Measurements from ENCODE around the gene DNLZ.

The DNLZ gene

GRCh38 chr9:136374183-136374575, 10.6 kb upstream of the DNLZ start:
- DNase-seq, result no peak

- no peak for DNase-seq
Measured at GRCh38 chr9:136373300-136374182, 10.0 kb upstream of the DNLZ start, which contains the start of gene CARD9. TSS of gene CARD9 (minus strand) at chr9:136373669. CDS start at chr9:136372078, 1,591 bp downstream.

- DNase-seq, result no peak
Measured at GRCh38 chr9:136372561-136373299, 9.2 kb upstream of the DNLZ start.

GRCh38 chr9:136372006-136372405, 8.5 kb upstream of the DNLZ start:
- DNase-seq, result no peak

GRCh38 chr9:136371533-136371880, 8.0 kb upstream of the DNLZ start:
- no peak for DNase-seq

- DNase-seq, result no peak
Measured at GRCh38 chr9:136370687-136371532, 7.4 kb upstream of the DNLZ start.

- no peak for DNase-seq
Measured at GRCh38 chr9:136370037-136370436, 6.5 kb upstream of the DNLZ start.

GRCh38 chr9:136368190-136368589, 4.6 kb upstream of the DNLZ start:
- DNase-seq, result no peak

- DNase-seq, result no peak
Measured at GRCh38 chr9:136367296-136368145, 4.0 kb upstream of the DNLZ start.

- no peak for DNase-seq
Measured at GRCh38 chr9:136366826-136367225, 3.3 kb upstream of the DNLZ start.

GRCh38 chr9:136365775-136366222, 2.3 kb upstream of the DNLZ start:
- no peak for DNase-seq

GRCh38 chr9:136364942-136365774, 1.6 kb upstream of the DNLZ start:
- DNase-seq, result no peak

GRCh38 chr9:136363949-136364748, 605 bp upstream of the DNLZ start:
- DNase-seq, result no peak

GRCh38 chr9:136362450-136362784, 1.1 kb downstream of the DNLZ start:
- DNase-seq, result no peak

- DNase-seq, result no peak
Measured at GRCh38 chr9:136361754-136362449, 1.6 kb downstream of the DNLZ start.

- no peak for DNase-seq
Measured at GRCh38 chr9:136361047-136361753, 2.3 kb downstream of the DNLZ start.

- no peak for DNase-seq
Measured at GRCh38 chr9:136359774-136360718, 3.5 kb downstream of the DNLZ start.

GRCh38 chr9:136358888-136359287, 4.7 kb downstream of the DNLZ start:
- no peak for DNase-seq
